Measurements from ENCODE around the gene MARCHF9. TPM values are rescaled to one million over a fixed set of nuclear protein-coding genes. Genes with fewer than 3 reads are reported as not detected.

The MARCHF9 gene
- total RNA-seq, 1 experiment from 2014 or later, result 30.3 TPM

DNA sequence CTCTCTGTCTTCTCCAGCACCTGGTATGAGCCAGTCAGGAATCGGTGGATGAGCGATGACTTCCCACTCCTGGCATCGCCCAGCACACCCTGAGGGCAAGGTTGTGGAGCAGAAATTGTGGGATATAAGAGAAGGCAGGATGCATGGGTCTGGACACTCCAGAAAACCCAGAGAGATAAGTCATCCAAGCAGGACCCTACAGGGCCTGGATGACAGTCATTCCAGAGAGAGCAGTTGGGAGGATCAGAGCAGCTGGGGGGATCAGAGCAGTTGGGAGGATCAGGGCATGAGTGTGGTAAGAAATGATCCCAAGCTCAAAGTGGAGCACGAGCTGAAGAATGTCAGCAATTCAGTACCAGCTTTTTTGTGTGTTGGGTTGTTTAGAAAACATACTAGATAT, 20.3 kb upstream of the MARCHF9 start:
- H3K4me3 ChIP-seq (ENCODE audit: low read length), result no peak overlapping the region
- peaks cover 8% of the 10 kb centered on the region for H3K79me2 ChIP-seq (ENCODE audit: low read length)
- H4K20me1 ChIP-seq (ENCODE audit: insufficient read depth, low read depth, low read length), result no peaks in the 10 kb centered on the region
- no peaks in the 10 kb centered on the region for H3K9me2 ChIP-seq (replicated peaks; ENCODE audit: insufficient read depth, low read length)
- H2AFZ ChIP-seq (ENCODE audit: low read length), result no peak overlapping the region
- no peaks in the 10 kb centered on the region for H3K9me3 ChIP-seq (ENCODE audit: low read length)
- H3K4me1 ChIP-seq (ENCODE audit: low read length), result no peaks in the 10 kb centered on the region
- H3K27me3 ChIP-seq (ENCODE audit: low read length), result no peaks in the 10 kb centered on the region
- H3K4me2 ChIP-seq (ENCODE audit: low read depth, low read length, poor library complexity, severe bottlenecking), result no peak overlapping the region
- H3K36me3 ChIP-seq (ENCODE audit: insufficient read depth, low read length), result peaks cover 5% of the 10 kb centered on the region; the same call in 1 of the 2 replicates
- no peak overlapping the region for H3K9ac ChIP-seq (ENCODE audit: low read length)
- H3K27ac ChIP-seq (ENCODE audit: low read length), result no peak overlapping the region
- no peak for DNase-seq

DNA sequence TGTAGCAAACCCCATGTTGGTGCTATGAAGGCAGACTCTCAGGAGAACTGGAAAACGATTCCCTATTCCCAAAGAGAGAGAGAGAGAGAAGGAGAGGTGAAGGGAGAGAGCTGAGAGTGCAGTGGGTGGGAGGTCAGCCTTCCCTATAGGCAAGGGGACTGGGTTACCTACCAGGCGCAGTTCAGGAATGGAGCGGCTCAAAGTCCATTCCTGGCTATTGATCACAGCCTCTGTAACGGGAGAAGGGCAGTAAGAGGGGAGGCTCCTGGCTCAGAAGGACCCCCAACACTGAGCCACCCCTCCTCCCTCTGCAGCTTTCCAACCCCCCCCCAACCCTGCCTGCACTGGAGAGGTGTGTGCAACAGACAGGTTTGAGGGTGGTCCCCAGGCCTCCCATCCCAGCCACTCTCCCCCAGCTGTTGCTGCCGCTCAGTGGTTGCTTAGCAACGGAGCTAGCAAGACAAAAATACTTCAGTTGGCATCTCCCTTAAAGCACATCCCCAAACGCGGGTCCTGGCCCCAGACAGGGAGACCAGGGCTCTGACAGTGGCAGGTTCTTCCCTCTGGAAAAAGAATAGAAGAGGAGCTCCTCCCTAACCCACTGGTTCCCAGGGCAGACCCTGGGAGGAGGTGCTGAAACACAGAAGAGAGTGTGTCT, 19.6 kb upstream of the MARCHF9 start:
- Histone ChIP-seq H3K27ac (ENCODE audit: low read length) (no peak overlapping the region), H3K4me2 (ENCODE audit: low read depth, low read length, poor library complexity, severe bottlenecking) (no peak overlapping the region), H3K36me3 (ENCODE audit: insufficient read depth, low read length) (peaks cover 2% of the 10 kb centered on the region; the same call in 1 of the 2 replicates)

DNA sequence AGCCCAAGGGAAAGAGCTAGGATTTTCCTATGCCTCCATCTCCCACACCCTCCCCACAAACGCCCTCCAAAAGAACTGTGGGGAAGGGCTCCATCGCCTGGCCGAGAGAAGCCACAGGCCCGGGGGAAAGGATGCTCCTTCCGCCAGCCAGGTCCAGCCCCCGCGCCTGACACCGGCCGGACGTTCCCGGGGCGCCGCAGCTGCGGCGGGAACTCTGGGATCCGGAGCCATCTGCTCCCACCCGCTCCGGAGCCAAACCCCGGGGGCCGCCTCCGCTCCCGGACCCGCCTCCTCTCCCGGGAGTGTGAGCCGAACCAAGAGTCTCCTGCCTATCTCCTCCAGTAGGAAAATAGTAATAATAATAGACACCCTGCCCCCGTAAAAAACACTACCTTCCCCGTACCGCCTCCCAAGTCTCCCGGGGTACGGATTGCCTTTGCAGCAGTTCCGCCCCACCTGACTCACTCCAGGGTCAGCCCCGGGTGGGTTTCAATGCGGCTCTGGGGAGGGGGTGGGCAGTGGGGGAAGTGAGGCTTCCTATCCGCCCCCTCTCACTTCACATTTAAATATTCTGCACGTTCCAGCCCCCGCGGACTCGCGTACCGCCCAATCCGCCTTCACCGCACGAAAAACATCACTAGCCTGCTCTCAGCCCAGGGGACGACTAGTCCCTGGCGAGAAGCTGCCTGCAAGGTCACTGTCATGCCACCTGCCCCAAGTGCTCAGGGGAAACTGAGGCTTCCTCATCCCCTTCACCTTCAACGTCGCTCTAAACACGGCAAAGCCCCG, 18.8 kb upstream of the MARCHF9 start:
- H3K27ac ChIP-seq (ENCODE audit: low read length), result no peak overlapping the region
- no peak overlapping the region for H2AFZ ChIP-seq (ENCODE audit: low read length)
- H3K4me3 ChIP-seq (ENCODE audit: low read length), result no peak overlapping the region
- H3K9ac ChIP-seq (ENCODE audit: low read length), result no peak overlapping the region
- H3K36me3 ChIP-seq (ENCODE audit: insufficient read depth, low read length), result no peaks in the 10 kb centered on the region
- DNase-seq, result no peak
- H3K4me2 ChIP-seq (ENCODE audit: low read depth, low read length, poor library complexity, severe bottlenecking), result no peak overlapping the region
- H3K9me2 ChIP-seq (replicated peaks; ENCODE audit: insufficient read depth, low read length), result no peaks in the 10 kb centered on the region
- H3K9me3 ChIP-seq (ENCODE audit: low read length), result no peaks in the 10 kb centered on the region
- no peaks in the 10 kb centered on the region for H3K27me3 ChIP-seq (ENCODE audit: low read length)
- peaks cover 15% of the 10 kb centered on the region for H3K4me1 ChIP-seq (ENCODE audit: low read length)
- no peaks in the 10 kb centered on the region for H4K20me1 ChIP-seq (ENCODE audit: insufficient read depth, low read depth, low read length)
- H3K79me2 ChIP-seq (ENCODE audit: low read length), result peaks cover 22% of the 10 kb centered on the region

More for the DNA sequence above, 19.6 kb upstream of the MARCHF9 start:
- Histone ChIP-seq H3K79me2 (ENCODE audit: low read length) (peaks cover 15% of the 10 kb centered on the region), H3K4me3 (ENCODE audit: low read length) (no peak overlapping the region), H3K9me2 (replicated peaks; ENCODE audit: insufficient read depth, low read length) (no peaks in the 10 kb centered on the region), H3K4me1 (ENCODE audit: low read length) (peaks cover 7% of the 10 kb centered on the region), H3K9ac (ENCODE audit: low read length) (no peak overlapping the region), H3K9me3 (ENCODE audit: low read length) (no peaks in the 10 kb centered on the region), H2AFZ (ENCODE audit: low read length) (no peak overlapping the region), H4K20me1 (ENCODE audit: insufficient read depth, low read depth, low read length) (no peaks in the 10 kb centered on the region), H3K27me3 (ENCODE audit: low read length) (no peaks in the 10 kb centered on the region)
- DNase-seq, result no peak

DNA sequence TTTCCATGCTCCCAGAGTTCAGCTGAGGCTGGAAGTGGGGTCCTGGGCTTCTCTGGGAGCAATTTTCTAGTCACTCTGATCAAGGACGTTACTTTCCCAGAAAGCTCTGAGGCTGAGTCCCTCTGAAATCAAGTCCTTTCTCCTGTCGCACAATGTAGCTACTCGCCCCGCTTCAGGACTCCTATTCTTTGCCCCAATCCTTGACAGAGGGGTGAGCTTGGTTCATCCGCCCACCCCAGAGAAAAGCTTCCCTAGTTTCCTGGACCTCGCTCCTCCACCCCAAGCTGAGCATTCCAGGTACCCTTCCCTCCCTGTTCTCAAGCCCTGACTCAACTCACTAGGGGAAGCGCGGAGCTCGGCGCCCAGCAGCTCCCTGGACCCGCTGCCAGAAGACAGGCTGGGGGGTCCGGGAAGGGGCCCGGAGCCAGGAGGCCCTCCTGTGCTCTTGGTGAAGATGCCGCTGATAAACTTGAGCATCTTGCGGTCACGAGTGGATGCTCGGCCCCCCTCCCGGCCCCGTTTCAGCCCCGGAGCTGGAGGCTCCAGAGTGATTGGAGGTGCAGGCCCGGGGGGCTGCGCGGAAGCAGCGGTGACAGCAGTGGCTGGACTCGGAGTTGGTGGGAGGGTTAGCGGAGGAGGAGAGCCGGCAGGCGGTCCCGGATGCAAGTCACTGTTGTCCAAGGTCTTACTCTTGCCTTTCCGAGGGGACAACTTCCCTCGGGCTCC, 18.0 kb upstream of the MARCHF9 start:
- no peaks in the 10 kb centered on the region for H3K9me2 ChIP-seq (replicated peaks; ENCODE audit: insufficient read depth, low read length)
- no peaks in the 10 kb centered on the region for H3K27me3 ChIP-seq (ENCODE audit: low read length)
- H3K9me3 ChIP-seq (ENCODE audit: low read length), result no peaks in the 10 kb centered on the region
- H4K20me1 ChIP-seq (ENCODE audit: insufficient read depth, low read depth, low read length), result no peaks in the 10 kb centered on the region
- H3K4me2 ChIP-seq (ENCODE audit: low read depth, low read length, poor library complexity, severe bottlenecking), result no peak overlapping the region
- H3K9ac ChIP-seq (ENCODE audit: low read length), result no peak overlapping the region
- H3K4me1 ChIP-seq (ENCODE audit: low read length), result peaks cover 19% of the 10 kb centered on the region
- peaks cover 30% of the 10 kb centered on the region for H3K79me2 ChIP-seq (ENCODE audit: low read length)
- no peak for DNase-seq
- no peak overlapping the region for H2AFZ ChIP-seq (ENCODE audit: low read length)
- no peaks in the 10 kb centered on the region for H3K36me3 ChIP-seq (ENCODE audit: insufficient read depth, low read length)
- H3K4me3 ChIP-seq (ENCODE audit: low read length), result no peak overlapping the region
- no peak overlapping the region for H3K27ac ChIP-seq (ENCODE audit: low read length)

DNA sequence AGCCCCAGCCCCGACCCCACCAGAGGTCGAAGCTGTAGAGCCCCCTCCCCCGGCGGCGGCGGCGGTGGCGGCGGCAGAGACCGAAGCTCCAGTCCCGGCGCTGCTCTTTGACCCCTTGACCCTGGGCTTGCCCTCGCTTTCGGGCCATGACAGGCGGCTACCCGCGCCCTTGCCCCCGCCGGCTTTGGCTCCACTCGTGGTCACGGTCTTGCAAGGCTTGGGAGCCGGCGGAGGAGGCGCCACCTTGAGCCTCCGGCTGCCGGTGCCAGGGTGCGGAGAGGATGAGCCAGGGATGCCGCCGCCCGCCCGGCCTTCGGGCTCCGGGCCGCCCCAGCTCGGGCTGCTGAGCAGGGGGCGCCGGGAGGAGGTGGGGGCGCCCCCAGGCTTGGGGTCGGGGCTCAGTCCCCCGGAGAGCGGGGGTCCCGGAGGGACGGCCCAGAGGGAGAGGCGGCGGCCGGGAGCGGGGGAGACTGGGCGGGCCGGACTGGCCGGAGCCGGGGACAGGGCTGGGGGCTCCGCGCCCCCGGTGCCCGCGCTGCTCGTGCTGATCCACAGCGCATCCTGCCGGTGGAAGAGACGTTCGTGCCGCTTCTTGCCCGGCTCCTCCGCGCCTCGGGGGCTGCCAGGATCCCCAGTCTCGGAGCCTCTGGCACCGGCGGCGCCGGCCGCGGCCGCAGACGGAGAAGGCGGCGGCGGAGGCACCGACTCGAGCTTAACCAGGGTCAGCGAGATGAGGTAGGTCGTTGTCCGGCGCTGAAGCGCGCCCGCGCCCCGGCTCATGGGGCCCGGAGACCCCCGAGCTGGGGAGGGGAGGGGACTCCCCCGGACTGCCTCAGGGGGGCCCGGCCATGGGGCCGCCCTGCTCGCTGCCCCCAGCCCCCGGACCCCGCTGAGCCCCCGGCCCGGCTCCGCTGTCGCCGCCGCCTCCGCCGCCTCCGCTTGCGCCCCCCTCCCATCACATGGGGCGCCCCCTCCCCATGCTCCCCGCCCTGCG, 17.1 kb upstream of the MARCHF9 start:
- H3K79me2 ChIP-seq (ENCODE audit: low read length), result peaks cover 30% of the 10 kb centered on the region
- H3K9me2 ChIP-seq (replicated peaks; ENCODE audit: insufficient read depth, low read length), result no peaks in the 10 kb centered on the region
- peaks cover 26% of the 10 kb centered on the region for H3K4me1 ChIP-seq (ENCODE audit: low read length)
- H3K27ac ChIP-seq (ENCODE audit: low read length), result no peak overlapping the region
- DNase-seq, result no peak
- no peak overlapping the region for H3K9ac ChIP-seq (ENCODE audit: low read length)
- H2AFZ ChIP-seq (ENCODE audit: low read length), result no peak overlapping the region
- no peaks in the 10 kb centered on the region for H3K36me3 ChIP-seq (ENCODE audit: insufficient read depth, low read length)
- no peak overlapping the region for H3K4me2 ChIP-seq (ENCODE audit: low read depth, low read length, poor library complexity, severe bottlenecking)
- no peak overlapping the region for H3K4me3 ChIP-seq (ENCODE audit: low read length)
- H4K20me1 ChIP-seq (ENCODE audit: insufficient read depth, low read depth, low read length), result no peaks in the 10 kb centered on the region
- H3K27me3 ChIP-seq (ENCODE audit: low read length), result no peaks in the 10 kb centered on the region
- H3K9me3 ChIP-seq (ENCODE audit: low read length), result no peaks in the 10 kb centered on the region

DNA sequence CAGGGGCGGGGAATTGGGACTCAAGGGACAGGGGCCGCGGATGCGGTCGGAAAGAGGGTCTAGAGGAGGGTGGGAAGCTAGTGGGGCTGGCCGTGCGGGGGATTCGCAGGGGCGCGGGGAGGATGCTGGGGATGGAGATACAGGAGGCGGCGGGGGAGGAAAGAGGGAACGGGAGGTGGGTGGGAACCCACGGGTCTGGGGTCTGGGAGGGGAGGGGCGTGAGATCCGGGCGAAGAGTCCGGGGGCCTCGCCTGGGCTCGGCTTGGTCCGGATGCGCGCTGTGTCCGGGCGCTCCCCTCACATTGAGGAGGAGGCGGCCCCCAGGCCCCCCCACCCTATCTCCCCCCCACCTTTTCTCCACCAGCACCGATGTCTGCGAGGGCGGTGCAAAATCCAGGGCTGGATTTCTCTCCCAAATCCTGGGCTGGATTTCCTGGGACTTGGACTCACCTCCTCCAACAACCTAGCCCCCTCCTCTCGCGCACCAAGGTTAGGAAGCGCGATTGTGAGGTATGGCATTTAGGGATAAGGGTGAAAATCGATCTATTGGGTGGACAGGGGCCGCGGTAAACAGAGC, 16.2 kb upstream of the MARCHF9 start, which contains the start of gene AGAP2:
Gene AGAP2, minus strand, starts transcription at position 82 of the 577 bp plus-strand sequence. CDS start 496 bp downstream, outside the sequence.
- Histone ChIP-seq H3K9me2 (replicated peaks; ENCODE audit: insufficient read depth, low read length) (no peaks in the 10 kb centered on the region), H2AFZ (ENCODE audit: low read length) (no peak within 1 kb of the TSS), H3K9me3 (ENCODE audit: low read length) (no peaks in the 10 kb centered on the region), H4K20me1 (ENCODE audit: insufficient read depth, low read depth, low read length) (no peaks in the 10 kb centered on the region), H3K36me3 (ENCODE audit: insufficient read depth, low read length) (no peaks in the 10 kb centered on the region), H3K4me1 (ENCODE audit: low read length) (peaks cover 32% of the 10 kb centered on the region), H3K27me3 (ENCODE audit: low read length) (no peaks in the 10 kb centered on the region), H3K4me3 (ENCODE audit: low read length) (no peak within 1 kb of the TSS), H3K79me2 (ENCODE audit: low read length) (peaks cover 30% of the 10 kb centered on the region), H3K27ac (ENCODE audit: low read length) (no peak within 1 kb of the TSS), H3K4me2 (ENCODE audit: low read depth, low read length, poor library complexity, severe bottlenecking) (no peak within 1 kb of the TSS), H3K9ac (ENCODE audit: low read length) (no peak within 1 kb of the TSS)
- no peak for DNase-seq

DNA sequence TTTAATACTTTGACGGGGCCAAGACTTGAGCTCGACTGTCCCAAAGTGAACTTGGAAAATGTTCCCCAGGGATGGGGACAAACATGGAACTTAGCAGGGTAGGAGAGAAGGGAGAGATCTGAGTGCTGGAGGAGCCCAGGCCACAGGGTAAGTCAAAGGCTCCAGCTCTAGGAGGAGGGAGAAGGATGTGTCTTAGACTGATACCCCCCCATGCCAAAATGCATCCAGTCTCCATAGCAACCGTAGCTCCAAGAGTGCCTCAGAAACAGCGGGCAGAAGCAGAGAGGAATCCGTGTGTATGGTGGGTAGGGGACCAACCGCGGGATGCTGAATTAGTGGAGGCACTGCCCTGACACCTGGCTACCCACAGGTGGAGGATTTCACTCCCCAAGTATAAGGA, 15.5 kb upstream of the MARCHF9 start:
- H3K9ac ChIP-seq (ENCODE audit: low read length), result no peak overlapping the region
- DNase-seq, result no peak
- no peaks in the 10 kb centered on the region for H3K36me3 ChIP-seq (ENCODE audit: insufficient read depth, low read length)
- H3K27ac ChIP-seq (ENCODE audit: low read length), result no peak overlapping the region
- H3K9me3 ChIP-seq (ENCODE audit: low read length), result no peaks in the 10 kb centered on the region
- no peak overlapping the region for H3K4me2 ChIP-seq (ENCODE audit: low read depth, low read length, poor library complexity, severe bottlenecking)
- H4K20me1 ChIP-seq (ENCODE audit: insufficient read depth, low read depth, low read length), result no peaks in the 10 kb centered on the region
- peaks cover 38% of the 10 kb centered on the region for H3K4me1 ChIP-seq (ENCODE audit: low read length)
- H3K9me2 ChIP-seq (replicated peaks; ENCODE audit: insufficient read depth, low read length), result no peaks in the 10 kb centered on the region
- H3K79me2 ChIP-seq (ENCODE audit: low read length), result peaks cover 30% of the 10 kb centered on the region
- no peak overlapping the region for H2AFZ ChIP-seq (ENCODE audit: low read length)
- H3K4me3 ChIP-seq (ENCODE audit: low read length), result no peak overlapping the region
- no peaks in the 10 kb centered on the region for H3K27me3 ChIP-seq (ENCODE audit: low read length)
